ENCODE data around the gene BAK1. TPM values are rescaled to one million over a fixed set of nuclear protein-coding genes. Genes with fewer than 3 reads are reported as not detected.

The BAK1 gene
- total RNA-seq, 1 donor from 2014 or later, result 54.8 TPM

- H3K27me3 Mint-ChIP-seq (ENCODE audit: low read depth, unreplicated experiment), result peaks cover 6% of the 10 kb centered on the region
- no peaks in the 10 kb centered on the region for H3K79me2 ChIP-seq (ENCODE audit: insufficient read depth, low read length)
- H3K27ac Mint-ChIP-seq (ENCODE audit: unreplicated experiment), result no peak overlapping the region
- H3K27ac ChIP-seq (ENCODE audit: low read depth, low read length), result no peak overlapping the region
- TF ChIP-seq EZH2 (IDR thresholded peaks at IDR 0.05; ENCODE audit: insufficient read depth, low read length), result no peak
- no peak for TF ChIP-seq CTCF (IDR thresholded peaks at IDR 0.05; ENCODE audit: insufficient read depth, low read depth, low read length)
- no peak overlapping the region for H3K4me3 Mint-ChIP-seq (ENCODE audit: unreplicated experiment)
- no peak for FAIRE-seq
- peaks cover 3% of the 10 kb centered on the region for H3K36me3 Mint-ChIP-seq (ENCODE audit: low read depth, unreplicated experiment)
- no peaks in the 10 kb centered on the region for H4K20me1 ChIP-seq (ENCODE audit: insufficient read depth, low read length)
- H3K9me3 ChIP-seq (ENCODE audit: insufficient read depth, low read depth, low read length), result no peaks in the 10 kb centered on the region
- H2AFZ ChIP-seq (ENCODE audit: low read depth, low read length), result no peak overlapping the region
- no peaks in the 10 kb centered on the region for H3K36me3 ChIP-seq (ENCODE audit: insufficient read depth, low read length)
- no peak overlapping the region for H3K4me2 ChIP-seq (ENCODE audit: low read length)
- H3K27me3 ChIP-seq (ENCODE audit: insufficient read depth, low read length), result no peaks in the 10 kb centered on the region
- H3K4me1 ChIP-seq (ENCODE audit: insufficient read depth, low read length), result peaks cover 21% of the 10 kb centered on the region
- no peak overlapping the region for H3K9ac ChIP-seq (ENCODE audit: low read length)
- peaks cover 8% of the 10 kb centered on the region for H3K4me1 Mint-ChIP-seq (ENCODE audit: low read depth, unreplicated experiment)
- H3K9me3 Mint-ChIP-seq (ENCODE audit: unreplicated experiment), result no peaks in the 10 kb centered on the region
- no peak for DNase-seq (ENCODE audit: low read depth)
- H3K4me3 ChIP-seq (ENCODE audit: insufficient read depth, low read depth, low read length), result no peak overlapping the region
Measured at GRCh38 chr6:33587529-33587928, 7.5 kb upstream of the BAK1 start.

GRCh38 chr6:33586108-33586640 is 6.1 kb upstream of the BAK1 start:
- no peak overlapping the region for H3K9ac ChIP-seq (ENCODE audit: low read length)
- no peaks in the 10 kb centered on the region for H3K27me3 ChIP-seq (ENCODE audit: insufficient read depth, low read length)
- Mint-ChIP-seq H3K27ac (ENCODE audit: unreplicated experiment) (no peak overlapping the region), H3K4me3 (ENCODE audit: unreplicated experiment) (no peak overlapping the region), H3K9me3 (ENCODE audit: unreplicated experiment) (no peaks in the 10 kb centered on the region), H3K36me3 (ENCODE audit: low read depth, unreplicated experiment) (no peaks in the 10 kb centered on the region), H3K27me3 (ENCODE audit: low read depth, unreplicated experiment) (no peaks in the 10 kb centered on the region), H3K4me1 (ENCODE audit: low read depth, unreplicated experiment) (peaks cover 8% of the 10 kb centered on the region)
- H3K4me1 ChIP-seq (ENCODE audit: insufficient read depth, low read length), result peaks cover 20% of the 10 kb centered on the region
- DNase-seq (ENCODE audit: low read depth), result no peak
- no peak overlapping the region for H3K4me3 ChIP-seq (ENCODE audit: insufficient read depth, low read depth, low read length)
- no peaks in the 10 kb centered on the region for H3K79me2 ChIP-seq (ENCODE audit: insufficient read depth, low read length)
- H3K27ac ChIP-seq (ENCODE audit: low read depth, low read length), result no peak overlapping the region
- H3K36me3 ChIP-seq (ENCODE audit: insufficient read depth, low read length), result no peaks in the 10 kb centered on the region
- H3K9me3 ChIP-seq (ENCODE audit: insufficient read depth, low read depth, low read length), result no peaks in the 10 kb centered on the region
- TF ChIP-seq CTCF (IDR thresholded peaks at IDR 0.05; ENCODE audit: insufficient read depth, low read depth, low read length), result no peak
- no peak for TF ChIP-seq EZH2 (IDR thresholded peaks at IDR 0.05; ENCODE audit: insufficient read depth, low read length)
- no peak for FAIRE-seq
- H3K4me2 ChIP-seq (ENCODE audit: low read length), result peak overlapping the region; percentile 68
- no peaks in the 10 kb centered on the region for H4K20me1 ChIP-seq (ENCODE audit: insufficient read depth, low read length)
- H2AFZ ChIP-seq (ENCODE audit: low read depth, low read length), result peak overlapping the region; percentile 84

- H2AFZ ChIP-seq (ENCODE audit: low read depth, low read length), result peak overlapping the region; percentile 84
- FAIRE-seq (no peak), DNase-seq (ENCODE audit: low read depth) (peak; percentile 50)
- no peaks in the 10 kb centered on the region for H3K79me2 ChIP-seq (ENCODE audit: insufficient read depth, low read length)
- peak overlapping the region; percentile 68 for H3K4me2 ChIP-seq (ENCODE audit: low read length)
- H3K36me3 ChIP-seq (ENCODE audit: insufficient read depth, low read length), result no peaks in the 10 kb centered on the region
- Mint-ChIP-seq H3K27me3 (ENCODE audit: low read depth, unreplicated experiment) (no peaks in the 10 kb centered on the region), H3K4me3 (ENCODE audit: unreplicated experiment) (no peak overlapping the region), H3K9me3 (ENCODE audit: unreplicated experiment) (no peaks in the 10 kb centered on the region), H3K27ac (ENCODE audit: unreplicated experiment) (no peak overlapping the region), H3K4me1 (ENCODE audit: low read depth, unreplicated experiment) (peaks cover 6% of the 10 kb centered on the region), H3K36me3 (ENCODE audit: low read depth, unreplicated experiment) (no peaks in the 10 kb centered on the region)
- TF ChIP-seq EZH2 (IDR thresholded peaks at IDR 0.05; ENCODE audit: insufficient read depth, low read length) (no peak), CTCF (IDR thresholded peaks at IDR 0.05; ENCODE audit: insufficient read depth, low read depth, low read length) (peak; percentile 76)
- peaks cover 14% of the 10 kb centered on the region for H3K4me1 ChIP-seq (ENCODE audit: insufficient read depth, low read length)
- H3K9ac ChIP-seq (ENCODE audit: low read length), result no peak overlapping the region
- H3K4me3 ChIP-seq (ENCODE audit: insufficient read depth, low read depth, low read length), result no peak overlapping the region
- no peak overlapping the region for H3K27ac ChIP-seq (ENCODE audit: low read depth, low read length)
- no peaks in the 10 kb centered on the region for H3K27me3 ChIP-seq (ENCODE audit: insufficient read depth, low read length)
- H3K9me3 ChIP-seq (ENCODE audit: insufficient read depth, low read depth, low read length), result no peaks in the 10 kb centered on the region
- H4K20me1 ChIP-seq (ENCODE audit: insufficient read depth, low read length), result no peaks in the 10 kb centered on the region
Measured at GRCh38 chr6:33585403-33586107, 5.5 kb upstream of the BAK1 start.
